HCT116 (cell line): ENCODE data around the gene AFTPH. TPM values are rescaled to one million over a fixed set of nuclear protein-coding genes. Genes with fewer than 3 reads are reported as not detected.

Experiments
- ATAC-seq: fragments of 200-7000 bp; cut with Tn5 transposase; 2 replicates; pipeline ENCODE4 v1.9.1; 2020; ENCODE audit warnings: mild to moderate bottlenecking, moderate library complexity
- BruUV-seq: library from RNA; stranded (reverse); fragments of 400-500 nt; replicated peaks from 2 replicates; lab custom pipeline; 2021; lab: Mats Ljungman, UMichigan
- CTCF ChIA-PET: fragments of 300-600 bp; sonication (Branson Sonifier 250); formaldehyde crosslinking; loops from one replicate; lab custom pipeline; 2021; ENCODE audit warnings: antibody characterized with exemption; lab: Charles Lee
- POLR2A ChIA-PET: fragments of 300-600, 350-600 bp; sonication (Branson Sonifier 250); formaldehyde crosslinking; loops from one replicate; lab custom pipeline; 2021; ENCODE audit warnings: antibody characterized with exemption; lab: Charles Lee
- RAD21 ChIA-PET, 2 experiments: fragments of 300-600 bp; sonication (Branson Sonifier 250); formaldehyde crosslinking; loops; one replicate each; lab custom pipeline; 2023; ENCODE audit warnings: low total read pairs in 2 of 2; ENCODE audit not compliant: uncharacterized antibody in 2 of 2, unreplicated experiment in 2 of 2, low non-redundant PET in 1 of 2; lab: Charles Lee
- DNase-seq: peaks from one replicate; pipeline ENCODE4 v3.0.0-alpha.2; 2010; ENCODE audit warnings: low read depth, low spot score
- H2AFZ ChIP-seq: fragments of 200-600 bp; shearing (Covaris generic), sonication (generic); 2 replicates; pipeline ENCODE4 v1.6.1; 2017; ENCODE audit warnings: low read depth, mixed run types, mixed read lengths, antibody characterized with exemption, low read length; ENCODE audit not compliant: poor library complexity, severe bottlenecking
- H3K27ac ChIP-seq: 2 replicates; pipeline ENCODE4 v1.5.1; 2012; ENCODE audit warnings: low read depth, low read length
- H3K27me3 ChIP-seq: fragments of 200-600 bp; sonication (generic); 2 replicates; pipeline ENCODE4 v1.6.1; 2016; ENCODE audit warnings: mixed run types, low read length, mixed read lengths; ENCODE audit not compliant: insufficient read depth
- H3K36me3 ChIP-seq, 2 experiments: fragments of 200-500 bp in 1 of 2; fragments of 200-600 bp in 1 of 2; sonication (Bioruptor generic) in 1 of 2; sonication (generic) in 1 of 2; 2 replicates each; pipeline versions ENCODE4 v1.5.1 to v1.6.1; 2014 to 2016; ENCODE audit warnings: low read length in 2 of 2, inconsistent platforms in 1 of 2, mixed read lengths in 1 of 2, mixed run types in 1 of 2; ENCODE audit not compliant: insufficient read depth in 2 of 2, control insufficient read depth in 1 of 2
- H3K4me1 ChIP-seq, 2 experiments: fragments of 200-600 bp in 1 of 2; sonication (generic) in 1 of 2; 2 replicates each; pipeline versions ENCODE4 v1.5.1 to v1.6.1; 2012 to 2017; ENCODE audit warnings: low read length in 2 of 2, inconsistent platforms in 1 of 2, mild to moderate bottlenecking in 1 of 2, mixed read lengths in 1 of 2, mixed run types in 1 of 2, moderate library complexity in 1 of 2; ENCODE audit not compliant: insufficient read depth in 2 of 2, control insufficient read depth in 1 of 2
- H3K4me2 ChIP-seq: fragments of 200-600 bp; sonication (generic); 2 replicates; pipeline ENCODE4 v1.6.1; 2017; ENCODE audit warnings: mixed run types, low read length, mixed read lengths
- H3K4me3 ChIP-seq, 2 experiments: fragments of 200-600 bp in 1 of 2; sonication (generic) in 1 of 2; replicated peaks in 1 of 2; 2 replicates each; pipeline ENCODE4 v1.5.1; 2011 to 2016; ENCODE audit warnings: low read length in 2 of 2, control low read depth in 1 of 2, low read depth in 1 of 2, mild to moderate bottlenecking in 1 of 2, mixed read lengths in 1 of 2, mixed run types in 1 of 2
- H3K79me2 ChIP-seq: fragments of 200-600 bp; sonication (generic); 2 replicates; pipeline ENCODE4 v1.6.1; 2017; ENCODE audit warnings: mild to moderate bottlenecking, mixed run types, low read length, moderate library complexity, mixed read lengths; ENCODE audit not compliant: insufficient read depth
- H3K9ac ChIP-seq: fragments of 200-600 bp; sonication (generic); 2 replicates; pipeline ENCODE4 v1.6.1; 2016; ENCODE audit warnings: low read length, mixed read lengths
- H3K9me2 ChIP-seq: fragments of 200-600 bp; sonication (generic), shearing (Covaris generic); 2 replicates; pipeline ENCODE4 v1.6.1; 2017; ENCODE audit warnings: mixed run types, mild to moderate bottlenecking, moderate library complexity; ENCODE audit not compliant: insufficient read depth
- H3K9me3 ChIP-seq, 2 experiments: fragments of 200-500 bp in 1 of 2; fragments of 200-600 bp in 1 of 2; sonication (Bioruptor generic) in 1 of 2; sonication (generic) in 1 of 2; 2 replicates each; pipeline ENCODE4 v1.6.1; 2014 to 2017; ENCODE audit warnings: low read length in 2 of 2, mixed read lengths in 2 of 2, inconsistent platforms in 1 of 2, low read depth in 1 of 2, mild to moderate bottlenecking in 1 of 2, mixed run types in 1 of 2, moderate library complexity in 1 of 2; ENCODE audit not compliant: control insufficient read depth in 1 of 2, insufficient read depth in 1 of 2
- H4K20me1 ChIP-seq: fragments of 200-600 bp; sonication (generic), shearing (Covaris generic); 2 replicates; pipeline ENCODE4 v1.6.1; 2017; ENCODE audit warnings: mixed run types, mild to moderate bottlenecking, moderate library complexity; ENCODE audit not compliant: insufficient read depth
- EZH2 ChIP-seq: fragments of 200-600 bp; sonication (generic); IDR thresholded peaks from 2 replicates; pipeline ENCODE4 v1.6.1; 2017; ENCODE audit warnings: antibody characterized with exemption, mixed run types
- POLR2AphosphoS5 ChIP-seq: IDR thresholded peaks from 2 replicates; pipeline ENCODE4 v1.6.1; 2011; ENCODE audit warnings: mild to moderate bottlenecking, low read depth, low read length, moderate library complexity
- intact Hi-C: fragments of 100-400 bp; cut with micrococcal nuclease; formaldehyde crosslinking; loops from 2 replicates; pipeline ENCODE4 v1.10.0; 2022
- total RNA-seq: library from RNA; stranded (reverse); gene quantifications from one replicate; pipeline ENCODE4 v1.2.1, GENCODE V29; 2021; ENCODE audit not compliant: unreplicated experiment
- TF ChIP-seq, protein P1 (sequence below), 3 experiments: fragments of 200-600 bp in 1 of 3; sonication (generic) in 1 of 3; IDR thresholded peaks in 2 of 3; conservative IDR thresholded peaks in 1 of 3; 2 replicates each; pipeline ENCODE4 v1.5.1; 2012 to 2017; ENCODE audit warnings: low read depth in 2 of 3, low read length in 2 of 3, antibody characterized with exemption in 1 of 3, borderline replicate concordance in 1 of 3, control low read depth in 1 of 3, mild to moderate bottlenecking in 1 of 3, mixed read lengths in 1 of 3, mixed run types in 1 of 3, moderate library complexity in 1 of 3; ENCODE audit not compliant: insufficient read depth in 1 of 3

AFTPH gene
- total RNA-seq, 1 experiment from 2014 or later: 23.6 TPM

DNA sequence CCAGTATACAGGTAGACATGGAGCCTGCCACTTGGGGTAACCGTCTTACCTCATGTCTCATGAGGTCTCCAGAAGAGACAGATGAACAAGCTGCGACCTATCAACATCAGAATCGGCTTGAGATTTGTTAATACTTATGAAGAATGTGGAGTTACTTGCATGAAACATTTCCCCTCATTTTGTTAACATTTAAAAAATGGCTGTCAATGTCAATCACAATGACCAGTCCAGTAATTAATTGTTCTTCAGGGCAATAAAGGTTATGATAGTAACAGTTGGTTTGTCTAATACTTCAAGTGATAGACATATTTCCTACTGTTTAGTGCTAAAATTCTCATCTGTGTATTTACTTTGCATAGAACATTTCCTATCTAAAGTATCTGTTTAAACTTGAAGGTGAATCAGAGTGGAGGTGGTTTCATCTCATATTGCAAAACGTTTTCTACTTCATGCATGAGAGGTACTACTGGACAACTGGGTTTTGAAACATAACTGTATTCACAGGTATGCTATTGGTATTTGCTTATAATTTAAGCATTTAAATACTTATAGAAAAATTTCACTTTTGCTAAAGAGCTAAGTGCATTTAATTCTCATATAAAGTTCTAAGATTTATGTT is 114.5 kb downstream of the AFTPH start (continued):
- TF ChIP-seq, protein P1, sequence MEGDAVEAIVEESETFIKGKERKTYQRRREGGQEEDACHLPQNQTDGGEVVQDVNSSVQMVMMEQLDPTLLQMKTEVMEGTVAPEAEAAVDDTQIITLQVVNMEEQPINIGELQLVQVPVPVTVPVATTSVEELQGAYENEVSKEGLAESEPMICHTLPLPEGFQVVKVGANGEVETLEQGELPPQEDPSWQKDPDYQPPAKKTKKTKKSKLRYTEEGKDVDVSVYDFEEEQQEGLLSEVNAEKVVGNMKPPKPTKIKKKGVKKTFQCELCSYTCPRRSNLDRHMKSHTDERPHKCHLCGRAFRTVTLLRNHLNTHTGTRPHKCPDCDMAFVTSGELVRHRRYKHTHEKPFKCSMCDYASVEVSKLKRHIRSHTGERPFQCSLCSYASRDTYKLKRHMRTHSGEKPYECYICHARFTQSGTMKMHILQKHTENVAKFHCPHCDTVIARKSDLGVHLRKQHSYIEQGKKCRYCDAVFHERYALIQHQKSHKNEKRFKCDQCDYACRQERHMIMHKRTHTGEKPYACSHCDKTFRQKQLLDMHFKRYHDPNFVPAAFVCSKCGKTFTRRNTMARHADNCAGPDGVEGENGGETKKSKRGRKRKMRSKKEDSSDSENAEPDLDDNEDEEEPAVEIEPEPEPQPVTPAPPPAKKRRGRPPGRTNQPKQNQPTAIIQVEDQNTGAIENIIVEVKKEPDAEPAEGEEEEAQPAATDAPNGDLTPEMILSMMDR (IDR thresholded peaks at IDR 0.05 in 2 of 3, conservative IDR thresholded peaks at IDR 0.05 in 1 of 3; ENCODE audit: borderline replicate concordance in 1 of 3, insufficient read depth in 1 of 3, low read depth in 2 of 3, low read length in 2 of 3): no peak

GRCh38 chr2:64639691-64640090 is 115.6 kb downstream of the AFTPH start:
- no peak overlapping the region for H3K9ac ChIP-seq
- no peaks in the 10 kb centered on the region for H3K9me3 ChIP-seq
- no peak overlapping the region for H3K27ac ChIP-seq
- peaks cover 100% of the 10 kb centered on the region for H3K79me2 ChIP-seq
- no peak overlapping the region for H3K4me2 ChIP-seq
- intact Hi-C loops: loop anchor here (5.0 kb wide), 1 partner anchor 117 kb away; the partner anchor contains the start of gene AFTPH
- H3K27me3 ChIP-seq: no peaks in the 10 kb centered on the region
- DNase-seq: no peak
- H3K9me2 ChIP-seq: no peaks in the 10 kb centered on the region
- ChIA-PET CTCF (no interaction called here), RAD21 (no interaction called here), POLR2A (interaction anchor here (0.6 kb wide), 1 partner anchor 199 kb away, joined by 3 read pairs; no protein-coding TSS in a partner anchor)
- peaks cover 51 to 69% of the 10 kb centered on the region in 2 experiments for H3K4me1 ChIP-seq
- H4K20me1 ChIP-seq: peaks cover 9% of the 10 kb centered on the region; the same call in 1 of the 2 replicates
- H3K4me3 ChIP-seq: no peak overlapping the region
- no TSS peak for BruUV-seq
- H3K36me3 ChIP-seq: peaks cover 12 to 22% of the 10 kb centered on the region in 2 experiments
- no peak overlapping the region for H2AFZ ChIP-seq
- TF ChIP-seq POLR2AphosphoS5: no peak
- TF ChIP-seq EZH2: no peak
- no peak for ATAC-seq
